A172 (cell line): ENCODE data around the gene RPL36. TPM values are rescaled to one million over a fixed set of nuclear protein-coding genes. Genes with fewer than 3 reads are reported as not detected.
"Not testable (repeated sequence)": the region's sequence is repeated elsewhere in the genome, so short reads cannot be mapped to it uniquely, and the experiment has no call there.

Experiments used
- DNase-seq: peaks from one replicate; pipeline ENCODE4 v3.0.0-alpha.2; 2015; ENCODE audit warnings: low spot score
- total RNA-seq: library from RNA; depleted of rRNA; stranded (reverse); fragments of >200 nt; shearing (Covaris generic); gene quantifications from 2 replicates; pipeline ENCODE4 v1.2.3, GENCODE V29; 2014; rRNA removed

Gene RPL36
- total RNA-seq, 1 experiment from 2014 or later, result 782 TPM

- no peak for DNase-seq
Measured at GRCh38 chr19:5706876-5707573, 16.9 kb downstream of the RPL36 start.

DNA sequence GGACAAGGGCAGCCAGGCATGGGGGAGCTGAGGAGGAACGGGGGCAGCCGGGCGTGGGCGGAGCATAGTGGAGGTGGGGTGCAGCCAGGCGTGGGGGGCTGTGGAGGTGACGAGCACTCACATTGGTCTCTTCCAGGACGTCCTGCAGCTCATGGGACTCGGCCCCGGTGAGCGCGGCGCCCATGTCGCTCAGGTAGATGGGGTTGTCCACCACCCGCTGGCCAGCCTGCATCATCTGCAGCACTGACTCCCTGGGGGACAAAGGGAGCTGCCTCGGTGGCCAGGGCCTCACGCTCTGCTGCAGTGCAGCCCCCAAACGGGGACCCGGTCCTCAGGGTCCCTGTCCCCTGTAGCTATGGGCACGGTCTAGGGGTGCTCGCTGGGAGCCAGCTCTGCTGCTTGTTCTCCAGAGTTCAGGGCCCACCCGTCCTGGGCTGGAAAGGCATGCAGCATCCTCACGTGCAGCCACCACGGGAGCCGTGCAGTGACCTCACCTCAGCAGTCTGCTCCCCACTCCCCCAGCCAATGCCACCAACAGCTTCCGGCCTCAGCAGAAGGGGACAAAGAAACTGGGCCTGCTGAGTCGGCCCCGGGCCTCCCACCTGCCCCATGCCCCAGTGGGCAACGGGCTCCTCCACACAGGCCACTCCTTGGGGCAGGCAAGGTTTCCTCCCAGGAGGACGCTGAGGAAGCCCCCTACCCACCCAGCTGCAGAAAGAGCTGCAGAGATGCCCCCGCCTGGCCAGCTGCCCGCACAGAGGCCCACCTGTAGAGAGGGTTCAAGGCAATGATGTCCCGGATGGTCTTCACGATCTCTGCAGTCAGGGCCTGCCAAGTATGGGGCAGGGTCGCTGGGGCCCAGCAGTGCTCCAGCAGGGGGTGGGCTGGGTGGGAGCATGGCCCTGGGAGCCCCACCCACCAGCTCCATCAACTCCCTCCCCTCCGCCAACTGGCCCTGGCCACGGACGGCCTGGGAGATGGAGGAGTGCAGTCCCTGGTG lies 17.8 kb downstream of the RPL36 start:
- no peak for DNase-seq

- no peak for DNase-seq
Measured at GRCh38 chr19:5711025-5711424, 20.9 kb downstream of the RPL36 start.

- no peak for DNase-seq
Measured at GRCh38 chr19:5711713-5712161, 21.6 kb downstream of the RPL36 start.

DNA sequence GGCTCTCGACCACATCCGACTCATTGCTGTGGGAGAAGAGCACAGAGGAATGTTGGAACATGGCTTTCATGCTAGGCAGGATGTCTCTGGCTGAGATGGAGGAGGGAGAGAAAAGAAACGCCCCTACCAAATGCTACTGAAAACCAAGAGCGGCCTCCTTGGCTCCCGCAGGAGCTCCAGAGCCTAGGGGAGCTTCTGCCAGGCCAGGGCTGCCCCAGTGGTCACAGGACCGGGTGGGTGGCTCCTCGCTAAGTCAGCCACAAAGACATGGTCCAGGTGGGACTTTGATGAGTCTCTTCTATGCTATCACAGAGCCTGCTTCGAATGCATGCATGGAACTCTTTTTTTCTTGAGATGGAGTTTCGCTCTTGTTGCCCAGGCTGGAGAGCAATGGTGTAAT lies 23.1 kb downstream of the RPL36 start:
- DNase-seq, result no peak

DNA sequence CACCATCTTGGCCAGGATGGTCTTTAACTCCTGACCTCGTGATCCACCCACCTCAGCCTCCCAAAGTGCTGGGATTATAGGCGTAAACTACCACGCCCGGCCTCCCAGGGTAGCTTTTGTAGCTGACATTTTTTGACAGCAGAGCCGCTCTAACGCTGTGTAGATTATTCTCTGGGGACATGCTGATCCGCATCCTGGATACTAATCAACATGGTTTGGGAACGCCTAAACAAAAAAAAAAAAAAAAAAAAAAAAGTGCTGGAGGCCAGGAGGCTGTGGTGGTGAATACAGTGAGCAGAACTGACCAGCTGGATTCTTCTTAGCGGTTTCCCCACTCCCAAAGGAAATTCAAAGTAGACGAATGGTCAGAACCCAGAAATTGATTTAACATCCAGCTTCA lies 24.7 kb downstream of the RPL36 start:
- DNase-seq, result no peak

DNA sequence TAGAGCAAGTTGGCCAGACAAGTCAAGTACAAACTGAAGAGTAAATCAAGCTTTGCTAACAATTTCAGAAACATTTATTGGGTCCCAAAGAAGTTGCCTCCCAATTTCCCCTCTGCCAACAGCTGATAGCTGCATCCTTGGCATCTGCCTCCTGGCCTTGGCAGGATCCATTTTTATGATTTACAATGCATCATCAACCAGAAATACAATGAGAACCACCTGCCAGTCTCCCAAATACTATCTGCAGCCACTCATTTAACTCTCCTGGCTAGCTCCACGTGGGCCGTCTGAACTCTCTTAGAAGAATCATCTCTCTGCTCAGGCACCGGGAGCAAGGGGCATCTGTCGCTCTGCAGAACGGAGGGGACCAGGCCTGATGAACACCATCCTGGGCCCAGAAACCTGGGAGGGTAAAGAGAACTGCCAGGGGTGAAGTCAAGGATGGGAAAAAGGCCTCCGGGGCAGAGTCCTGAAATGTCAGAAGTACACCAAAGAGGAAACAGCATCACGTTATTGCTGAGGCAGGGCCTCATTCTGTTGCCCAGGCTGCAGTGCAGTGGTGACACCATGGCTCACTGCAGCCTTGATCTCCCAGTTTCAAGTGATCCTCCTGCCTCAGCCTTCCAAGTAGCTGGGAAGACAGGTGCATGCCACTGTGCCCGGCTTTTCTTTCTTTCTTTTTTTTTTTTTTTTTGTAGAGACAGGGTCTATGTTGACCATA lies 27.3 kb downstream of the RPL36 start:
- DNase-seq, result no peak

DNA sequence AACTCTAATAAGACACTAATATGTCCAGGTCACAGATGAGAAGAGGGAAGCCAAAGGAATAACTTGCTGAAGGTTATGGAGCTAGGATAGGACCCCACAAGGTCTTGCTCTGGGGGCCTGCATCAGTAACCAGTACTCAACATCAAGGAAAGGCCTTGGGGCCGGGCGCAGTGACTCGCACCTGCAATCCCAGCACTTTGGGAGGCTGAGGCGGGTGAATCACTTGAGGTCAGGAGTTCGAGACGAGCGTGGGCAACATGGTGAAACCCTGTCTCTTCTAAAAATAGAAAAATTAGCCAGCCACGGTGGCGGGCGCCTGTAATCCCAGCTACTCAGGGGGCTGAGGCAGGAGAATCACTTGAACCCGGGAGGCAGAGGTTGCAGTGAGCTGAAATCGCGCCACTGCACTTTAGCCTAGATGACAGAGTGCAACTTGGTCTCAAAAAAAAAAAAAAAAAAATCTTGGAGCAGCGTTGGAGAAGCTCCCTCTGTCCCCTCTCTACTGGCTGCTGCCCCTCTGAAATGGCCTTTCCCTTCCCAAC lies 28.0 kb downstream of the RPL36 start:
- peak; percentile 35 for DNase-seq

DNA sequence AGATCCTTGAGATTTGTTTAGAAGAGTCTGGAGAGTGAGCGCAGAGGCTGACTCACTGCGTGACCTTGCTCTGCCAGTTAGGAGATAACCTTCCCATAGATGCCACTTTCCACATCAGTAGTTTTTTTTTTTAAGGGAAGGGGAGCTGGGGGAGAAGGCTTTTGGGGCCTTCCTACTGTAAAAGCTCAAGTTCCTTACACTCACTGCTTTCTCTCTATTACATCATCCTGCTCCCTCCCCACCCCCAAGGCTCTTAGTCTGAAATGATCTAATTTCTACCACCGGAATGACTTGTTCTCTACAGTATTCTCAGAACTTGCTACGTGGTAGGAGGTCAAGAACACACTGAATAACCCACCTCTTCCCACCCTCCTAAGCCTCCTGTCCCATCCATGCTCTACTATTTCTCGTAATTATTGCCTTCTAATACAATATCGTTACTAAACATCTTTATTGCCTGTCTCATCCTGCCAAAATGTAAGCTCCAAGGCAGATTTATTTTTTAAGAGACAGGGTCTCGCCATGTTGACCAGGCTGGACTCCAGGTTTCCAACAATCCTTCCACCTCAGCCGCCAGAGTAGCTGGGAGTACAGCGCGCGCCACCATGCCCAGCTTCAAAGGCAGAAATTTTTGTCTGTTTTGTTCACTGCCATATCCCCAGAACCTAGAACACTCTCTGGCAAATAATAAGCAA lies 28.6 kb downstream of the RPL36 start:
- peak; percentile 74 for DNase-seq

DNA sequence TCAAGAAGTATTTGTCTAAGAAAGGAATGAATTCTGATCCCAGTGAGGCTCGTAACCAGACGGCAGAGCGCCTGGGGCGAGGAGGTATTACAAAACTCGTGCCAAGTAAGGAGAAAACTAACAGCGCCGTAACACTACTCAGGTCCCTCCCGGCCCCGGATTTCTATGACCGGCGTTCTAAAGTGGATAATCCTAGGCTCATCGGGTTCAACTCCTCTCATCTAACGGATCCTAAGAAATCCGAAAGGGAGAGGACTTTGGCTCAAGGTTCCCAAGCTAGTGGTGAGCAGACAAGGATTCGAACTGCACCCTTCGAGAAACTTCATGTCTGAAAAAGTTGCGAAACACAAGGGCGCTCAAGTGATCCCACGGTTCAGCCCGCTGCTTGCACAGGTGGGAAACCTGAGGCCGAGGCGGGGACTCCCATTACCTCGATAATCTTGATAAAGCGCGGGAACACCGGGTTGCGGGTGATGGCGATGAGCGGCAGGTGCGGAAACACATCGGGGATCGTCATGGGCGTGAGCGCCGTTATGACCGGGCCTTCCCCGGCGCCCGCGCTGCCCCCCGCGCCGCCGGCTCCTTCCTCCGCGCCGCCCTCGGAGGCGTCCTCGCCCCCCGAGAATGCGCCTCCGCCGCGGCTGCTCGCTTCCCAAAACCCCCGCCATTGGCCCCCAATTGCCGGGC lies 29.3 kb downstream of the RPL36 start:
- no peak for DNase-seq

GRCh38 chr19:5719961-5720790 lies 30.1 kb downstream of the RPL36 start, which contains the start of the genes CATSPERD and LONP1:
Gene CATSPERD (plus strand): TSS chr19:5720637. CDS start chr19:5720738, 101 bp downstream.
Gene LONP1 (minus strand): TSS chr19:5720146. CDS start chr19:5720132, 14 bp downstream.
- peak; percentile 99 for DNase-seq

DNA sequence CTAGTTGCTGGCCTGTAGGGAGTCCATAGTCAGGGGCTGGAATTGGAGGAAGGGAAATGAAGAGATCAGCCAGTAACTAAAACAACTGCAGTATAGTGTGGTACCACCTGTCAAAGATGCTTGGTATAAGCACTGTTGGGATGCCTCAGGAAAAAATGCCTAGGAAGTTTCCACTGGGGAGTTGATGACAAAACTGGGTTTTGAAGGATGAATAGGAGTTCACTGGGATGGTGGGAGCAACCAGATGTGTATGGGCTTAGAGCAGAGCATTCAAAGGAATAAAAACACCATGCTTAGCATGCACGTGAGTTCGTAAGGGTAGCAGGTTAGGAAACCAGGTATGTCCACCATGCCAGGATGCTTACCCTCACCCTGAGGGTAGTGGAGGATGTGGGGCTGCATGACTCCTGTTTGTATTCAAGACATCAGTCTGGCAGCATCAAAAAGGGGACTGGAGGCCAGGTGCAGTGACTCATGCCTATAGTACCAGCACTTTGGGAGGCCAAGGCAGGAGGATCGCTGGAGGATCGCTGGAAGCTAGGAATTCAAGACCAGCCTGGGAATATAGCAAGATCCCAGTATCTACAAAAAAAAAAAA lies 37.5 kb downstream of the RPL36 start:
- DNase-seq, result no peak

DNA sequence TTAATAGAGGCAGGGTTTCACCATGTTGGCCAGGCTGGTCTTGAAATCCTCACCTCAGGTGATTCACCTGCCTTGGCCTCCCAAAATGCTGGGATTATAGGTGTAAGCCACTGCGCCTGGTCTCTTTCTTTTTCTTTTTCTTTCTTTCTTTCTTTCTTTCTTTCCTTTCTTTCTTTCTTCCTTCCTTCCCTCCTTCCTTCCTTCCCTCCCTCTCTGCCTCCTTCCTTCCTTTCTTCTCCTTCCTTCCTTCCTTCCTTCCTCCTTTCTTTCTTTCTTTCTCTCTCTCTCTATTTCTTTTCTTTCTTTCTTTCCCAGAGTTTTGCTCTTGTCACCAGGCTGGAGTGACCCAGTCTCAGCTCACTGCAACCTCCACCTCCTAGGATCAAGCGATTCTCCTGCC lies 43.1 kb downstream of the RPL36 start:
- DNase-seq, result not testable (repeated sequence)

DNA sequence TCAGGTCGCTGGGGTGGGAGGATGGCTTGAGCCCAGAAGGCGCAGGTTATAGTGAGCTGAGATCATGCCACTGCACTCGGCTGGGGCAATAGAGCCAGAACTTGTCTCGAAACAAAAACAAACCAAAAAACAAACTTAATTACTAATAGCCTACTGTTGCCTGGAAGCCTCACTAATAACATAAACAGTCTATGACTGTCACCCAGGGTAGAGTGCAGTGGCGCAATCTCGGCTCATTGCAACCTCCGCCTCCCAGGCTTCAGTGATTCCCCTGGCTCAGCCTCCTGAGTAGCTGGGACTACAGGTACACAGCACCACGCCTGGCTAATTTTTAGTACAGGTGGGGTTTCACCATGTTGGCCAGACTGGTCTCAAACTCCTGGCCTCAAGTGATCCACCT lies 48.3 kb downstream of the RPL36 start:
- no peak for DNase-seq

Other genes starting within 250 kb of the RPL36 start
- gene ZNRF4, start 234.9 kb upstream of the RPL36 start, total RNA-seq, result not detected in 2 replicates
- gene TINCR, start 122.3 kb upstream of the RPL36 start, total RNA-seq, result 0.50 and 1.8 TPM in 2 replicates
- gene SAFB2, start 67.5 kb upstream of the RPL36 start, total RNA-seq, result 18.5 and 22.4 TPM in 2 replicates
- 25.7 and 31.5 TPM in 2 replicates for gene SAFB, start 67.2 kb upstream of the RPL36 start, total RNA-seq
- gene MICOS13, start 9.8 kb upstream of the RPL36 start, total RNA-seq, result 49.6 and 81.0 TPM in 2 replicates
- gene HSD11B1L, start 9.3 kb upstream of the RPL36 start, total RNA-seq, result 24.1 and 58.4 TPM in 2 replicates
- gene LONP1, start 29.9 kb downstream of the RPL36 start, total RNA-seq, result 120 and 153 TPM in 2 replicates
- gene CATSPERD, start 30.3 kb downstream of the RPL36 start, total RNA-seq, result not detected in 2 replicates
- 0.41 and 2.0 TPM in 2 replicates for gene PRR22, start 94.5 kb downstream of the RPL36 start, total RNA-seq
- gene DUS3L, start 100.9 kb downstream of the RPL36 start, total RNA-seq, result 56.0 and 76.7 TPM in 2 replicates
- 1.4 TPM in 1 of 2 replicates, not detected in the other for gene NRTN, start 114.8 kb downstream of the RPL36 start, total RNA-seq
- not detected in 2 replicates for gene FUT6, start 149.4 kb downstream of the RPL36 start, total RNA-seq
- gene FUT3, start 161.2 kb downstream of the RPL36 start, total RNA-seq, result not detected in 2 replicates
- not detected in 2 replicates for gene FUT5, start 180.2 kb downstream of the RPL36 start, total RNA-seq
- 208 and 242 TPM in 2 replicates for gene NDUFA11, start 213.5 kb downstream of the RPL36 start, total RNA-seq
- 3.0 and 3.2 TPM in 2 replicates for gene VMAC, start 214.6 kb downstream of the RPL36 start, total RNA-seq
- gene CAPS, start 224.0 kb downstream of the RPL36 start, total RNA-seq, result 12.0 and 15.0 TPM in 2 replicates